ENCODE results near the gene PICALM.

- TF ChIP-seq, protein P1, sequence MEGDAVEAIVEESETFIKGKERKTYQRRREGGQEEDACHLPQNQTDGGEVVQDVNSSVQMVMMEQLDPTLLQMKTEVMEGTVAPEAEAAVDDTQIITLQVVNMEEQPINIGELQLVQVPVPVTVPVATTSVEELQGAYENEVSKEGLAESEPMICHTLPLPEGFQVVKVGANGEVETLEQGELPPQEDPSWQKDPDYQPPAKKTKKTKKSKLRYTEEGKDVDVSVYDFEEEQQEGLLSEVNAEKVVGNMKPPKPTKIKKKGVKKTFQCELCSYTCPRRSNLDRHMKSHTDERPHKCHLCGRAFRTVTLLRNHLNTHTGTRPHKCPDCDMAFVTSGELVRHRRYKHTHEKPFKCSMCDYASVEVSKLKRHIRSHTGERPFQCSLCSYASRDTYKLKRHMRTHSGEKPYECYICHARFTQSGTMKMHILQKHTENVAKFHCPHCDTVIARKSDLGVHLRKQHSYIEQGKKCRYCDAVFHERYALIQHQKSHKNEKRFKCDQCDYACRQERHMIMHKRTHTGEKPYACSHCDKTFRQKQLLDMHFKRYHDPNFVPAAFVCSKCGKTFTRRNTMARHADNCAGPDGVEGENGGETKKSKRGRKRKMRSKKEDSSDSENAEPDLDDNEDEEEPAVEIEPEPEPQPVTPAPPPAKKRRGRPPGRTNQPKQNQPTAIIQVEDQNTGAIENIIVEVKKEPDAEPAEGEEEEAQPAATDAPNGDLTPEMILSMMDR (IDR thresholded peaks at IDR 0.05) = no peak
- no peak for TF ChIP-seq EZH2 (IDR thresholded peaks at IDR 0.05; ENCODE audit: borderline replicate concordance, insufficient read depth, low read depth, low read length, poor library complexity, severe bottlenecking)
These were observed 12.6 kb upstream of the PICALM start for GRCh38 chr11:86081455-86081854.

Data from B cell (primary cell).